Measurements from ENCODE around the gene SPRED1. TPM values are rescaled to one million over a fixed set of nuclear protein-coding genes. Genes with fewer than 3 reads are reported as not detected.

The SPRED1 gene
- total RNA-seq, 1 experiment from 2014 or later, result 10.4 TPM

- ChIA-PET CTCF (no interaction called here), POLR2A (no interaction called here)
- no peak for TF ChIP-seq CTCF (IDR thresholded peaks at IDR 0.05; ENCODE audit: insufficient read depth in 1 of 2, low read depth in 1 of 2, low read length in 1 of 2, severe bottlenecking in 1 of 2, unreplicated experiment in 1 of 2)
- intact Hi-C loops (cut with micrococcal nuclease; ENCODE audit: unreplicated experiment), result loop anchor here (2.0 kb wide), 1 partner anchor 91 kb away; no protein-coding TSS in a partner anchor
- Histone ChIP-seq H3K4me3 (ENCODE audit: low read depth, low read length) (no peak overlapping the region), H3K4me1 (no peaks in the 10 kb centered on the region; the same call in 1 of the 2 replicates), H3K27me3 (replicated peaks; ENCODE audit: control insufficient read depth, insufficient read depth, low read length) (no peaks in the 10 kb centered on the region), H3K36me3 (ENCODE audit: control insufficient read depth, insufficient read depth, low read length) (no peaks in the 10 kb centered on the region), H3K9me3 (no peaks in the 10 kb centered on the region)
- Mint-ChIP-seq H3K4me3 (ENCODE audit: unreplicated experiment) (no peak overlapping the region), H3K27ac (ENCODE audit: unreplicated experiment) (no peak overlapping the region), H3K36me3 (ENCODE audit: insufficient read depth, unreplicated experiment) (peaks cover 13% of the 10 kb centered on the region), H3K27me3 (ENCODE audit: insufficient read depth, unreplicated experiment) (no peaks in the 10 kb centered on the region), H3K9me3 (ENCODE audit: unreplicated experiment) (no peaks in the 10 kb centered on the region), H3K4me1 (ENCODE audit: low read depth, unreplicated experiment) (peaks cover 27% of the 10 kb centered on the region)
- no TSS peak for BruUV-seq (replicated peaks)
- DNase-seq, result no peak
Measured at GRCh38 chr15:38255690-38256089, 3.1 kb downstream of the SPRED1 start.

GRCh38 chr15:38257676-38258075 is 5.0 kb downstream of the SPRED1 start:
- no TSS peak for BruUV-seq (replicated peaks)
- H3K27ac Mint-ChIP-seq (ENCODE audit: unreplicated experiment), result no peak overlapping the region
- no peak for TF ChIP-seq CTCF (IDR thresholded peaks at IDR 0.05; ENCODE audit: insufficient read depth in 1 of 2, low read depth in 1 of 2, low read length in 1 of 2, severe bottlenecking in 1 of 2, unreplicated experiment in 1 of 2)

GRCh38 chr15:38259134-38259533 is 6.5 kb downstream of the SPRED1 start:
- H3K27me3 Mint-ChIP-seq (ENCODE audit: insufficient read depth, unreplicated experiment), result no peaks in the 10 kb centered on the region

More at GRCh38 chr15:38257676-38258075, 5.0 kb downstream of the SPRED1 start:
- peaks cover 17% of the 10 kb centered on the region for H3K4me1 Mint-ChIP-seq (ENCODE audit: low read depth, unreplicated experiment)
- Histone ChIP-seq H3K4me1 (no peaks in the 10 kb centered on the region; the same call in 1 of the 2 replicates), H3K36me3 (ENCODE audit: control insufficient read depth, insufficient read depth, low read length) (no peaks in the 10 kb centered on the region), H3K9me3 (no peaks in the 10 kb centered on the region), H3K27me3 (replicated peaks; ENCODE audit: control insufficient read depth, insufficient read depth, low read length) (no peaks in the 10 kb centered on the region), H3K4me3 (ENCODE audit: low read depth, low read length) (no peak overlapping the region)
- intact Hi-C loops (cut with micrococcal nuclease; ENCODE audit: unreplicated experiment), result no loop called here
- H3K9me3 Mint-ChIP-seq (ENCODE audit: unreplicated experiment), result no peaks in the 10 kb centered on the region
- peaks cover 6% of the 10 kb centered on the region for H3K36me3 Mint-ChIP-seq (ENCODE audit: insufficient read depth, unreplicated experiment)
- POLR2A ChIA-PET, result no interaction called here
- H3K4me3 Mint-ChIP-seq (ENCODE audit: unreplicated experiment), result no peak overlapping the region
- DNase-seq, result no peak
- CTCF ChIA-PET, result no interaction called here
- H3K27me3 Mint-ChIP-seq (ENCODE audit: insufficient read depth, unreplicated experiment), result no peaks in the 10 kb centered on the region

More at GRCh38 chr15:38259134-38259533, 6.5 kb downstream of the SPRED1 start:
- Histone ChIP-seq H3K9me3 (no peaks in the 10 kb centered on the region), H3K4me3 (ENCODE audit: low read depth, low read length) (no peak overlapping the region), H3K36me3 (ENCODE audit: control insufficient read depth, insufficient read depth, low read length) (no peaks in the 10 kb centered on the region), H3K27me3 (replicated peaks; ENCODE audit: control insufficient read depth, insufficient read depth, low read length) (no peaks in the 10 kb centered on the region), H3K4me1 (no peaks in the 10 kb centered on the region; the same call in 1 of the 2 replicates)
- POLR2A ChIA-PET, result no interaction called here
- no TSS peak for BruUV-seq (replicated peaks)
- Mint-ChIP-seq H3K36me3 (ENCODE audit: insufficient read depth, unreplicated experiment) (peaks cover 6% of the 10 kb centered on the region), H3K27ac (ENCODE audit: unreplicated experiment) (no peak overlapping the region), H3K4me3 (ENCODE audit: unreplicated experiment) (no peak overlapping the region), H3K4me1 (ENCODE audit: low read depth, unreplicated experiment) (peaks cover 8% of the 10 kb centered on the region), H3K9me3 (ENCODE audit: unreplicated experiment) (no peaks in the 10 kb centered on the region)
- intact Hi-C loops (cut with micrococcal nuclease; ENCODE audit: unreplicated experiment), result no loop called here
- no peak for DNase-seq
- CTCF ChIA-PET, result no interaction called here
- no peak for TF ChIP-seq CTCF (IDR thresholded peaks at IDR 0.05; ENCODE audit: insufficient read depth in 1 of 2, low read depth in 1 of 2, low read length in 1 of 2, severe bottlenecking in 1 of 2, unreplicated experiment in 1 of 2)

Measured in Caco-2 (cell line).